Heart right ventricle (tissue), 16 donors: ENCODE data around the gene SZRD1. TPM values are rescaled to one million over a fixed set of nuclear protein-coding genes. Genes with fewer than 3 reads are reported as not detected.

Source experiments
- ATAC-seq, 8 donors: fragments of 200-7000 bp; cut with Tn5 transposase; one replicate each; pipeline ENCODE4 v1.9.1; 2020; ENCODE audit warnings: mild to moderate bottlenecking in 8 of 8, moderate library complexity in 8 of 8, moderate number of reproducible peaks in 1 of 8
- DNase-seq, 2 donors: peaks; one replicate each; pipeline ENCODE4 v3.0.0-alpha.2; 2020
- H3K27ac ChIP-seq, 10 donors: fragments of 200-600 bp; sonication (generic) in 2 of 10; one replicate each; pipeline versions ENCODE4 v1.5.0 to v1.8.0; 2020 to 2022; ENCODE audit warnings: mild to moderate bottlenecking in 3 of 10
- H3K27me3 ChIP-seq, 7 donors: fragments of 200-600 bp; one replicate each; pipeline ENCODE4 v1.8.0; 2021 to 2022; ENCODE audit warnings: mild to moderate bottlenecking in 2 of 7
- H3K36me3 ChIP-seq, 9 donors: fragments of 200-600 bp; sonication (generic) in 1 of 9; one replicate each; pipeline versions ENCODE4 v1.5.0 to v1.8.0; 2020 to 2022; ENCODE audit warnings: mild to moderate bottlenecking in 2 of 9
- H3K4me1 ChIP-seq, 9 donors: fragments of 200-600 bp; sonication (generic) in 1 of 9; one replicate each; pipeline versions ENCODE4 v1.5.0 to v1.8.0; 2020 to 2022; ENCODE audit warnings: mild to moderate bottlenecking in 4 of 9
- H3K4me3 ChIP-seq, 10 donors: fragments of 200-600 bp; sonication (generic) in 2 of 10; one replicate each; pipeline versions ENCODE4 v1.5.0 to v1.8.0; 2020 to 2022; ENCODE audit warnings: mild to moderate bottlenecking in 7 of 10, moderate library complexity in 2 of 10
- H3K9me3 ChIP-seq, 11 donors: fragments of 200-600 bp in 10 of 11; sonication (generic) in 2 of 11; one replicate each; pipeline versions ENCODE4 v1.5.0 to v1.8.0; 2013 to 2022; ENCODE audit warnings: mild to moderate bottlenecking in 2 of 11, control low read depth in 1 of 11, moderate library complexity in 1 of 11
- WGBS, 2 donors: extraction: QIAGEN DNeasy Blood & Tissue Kit; methylation state at CpG; one replicate each; pipeline ENCODE4 v1.1.7; 2013; ENCODE audit warnings: inconsistent platforms in 1 of 2; 5-methylcytosine and 5-hydroxymethylcytosine counted together
- intact Hi-C, 10 donors: fragments of 100-400 bp; cut with DNase I; formaldehyde crosslinking; loops; one replicate each; pipeline versions ENCODE4 v1.11.1 to v1.14.2; 2022
- polyA plus RNA-seq, 2 donors: library from polyadenylated mRNA; stranded (reverse); fragments of 200-250 nt; gene quantifications; one replicate each; pipeline ENCODE4 v1.2.3, GENCODE V29; 2013
- total RNA-seq, 10 donors: library from RNA; stranded (reverse); fragmentation: NEBNext Ultra II Directional in 3 of 10; extraction: Animal tissue kit (Norgen Biotek cat#: 25700) in 3 of 10; gene quantifications; one replicate each; pipeline versions ENCODE4 v1.2.1 to v1.2.4, GENCODE V29; 2021 to 2023
- TF ChIP-seq, protein P1 (sequence below), 9 donors: fragments of 200-600 bp; sonication (generic) in 2 of 9; IDR thresholded peaks; one replicate each; pipeline versions ENCODE4 v1.5.0 to v1.8.0; 2021 to 2022; ENCODE audit warnings: antibody characterized with exemption in 9 of 9, mild to moderate bottlenecking in 5 of 9, moderate library complexity in 1 of 9
- donor health status: Arrhythmogenic right ventricular cardiomyopathy.
- donor health status: ischemic (EF 13 %, LVEDD 7.1; RV severe dilation, severe dysfunction).
- donor health status: healthy with polysubstance abuse.
- donor health status: DM: no; HTN: yes; CAD: no.
- donor health status: DM: no; HTN: no; CAD: no.
- donor health status: ischemic (EF 25% LVEDD 6.9; RV normal size, moderate dysfunction).
- donor health status: ischemic (EF 25% LVEDD 5.7; RV mildly dilated, moderate dysfunction).
- donor health status: healthy.
- donor health status: DM: yes; HTN: yes; CAD: no.
- donor health status: Ischemic cardiomyopathy.
- donor health status: ischemic (EF 35%, LVEDD 5.7; RV mildly dilated, moderate dysfunction).
- donor health status: nonischemic (EF 11% LVEDD 7.7; RV severe dilation, severe dysfunction).
- donor health status: DM: yes; HTN: yes; CAD: no.
- donor health status: PGD.
- donor health status: ischemic (EF 29% LVEDD 5.4; RV normal size, mild dysfunction).
- donor health status: nonischemic (EF 23%, LVEDD 6.1; RV moderate dilation, normal function).

SZRD1 gene
- total and polyA plus RNA-seq, 12 donors: 37.8 to 131 (median 102) TPM

DNA sequence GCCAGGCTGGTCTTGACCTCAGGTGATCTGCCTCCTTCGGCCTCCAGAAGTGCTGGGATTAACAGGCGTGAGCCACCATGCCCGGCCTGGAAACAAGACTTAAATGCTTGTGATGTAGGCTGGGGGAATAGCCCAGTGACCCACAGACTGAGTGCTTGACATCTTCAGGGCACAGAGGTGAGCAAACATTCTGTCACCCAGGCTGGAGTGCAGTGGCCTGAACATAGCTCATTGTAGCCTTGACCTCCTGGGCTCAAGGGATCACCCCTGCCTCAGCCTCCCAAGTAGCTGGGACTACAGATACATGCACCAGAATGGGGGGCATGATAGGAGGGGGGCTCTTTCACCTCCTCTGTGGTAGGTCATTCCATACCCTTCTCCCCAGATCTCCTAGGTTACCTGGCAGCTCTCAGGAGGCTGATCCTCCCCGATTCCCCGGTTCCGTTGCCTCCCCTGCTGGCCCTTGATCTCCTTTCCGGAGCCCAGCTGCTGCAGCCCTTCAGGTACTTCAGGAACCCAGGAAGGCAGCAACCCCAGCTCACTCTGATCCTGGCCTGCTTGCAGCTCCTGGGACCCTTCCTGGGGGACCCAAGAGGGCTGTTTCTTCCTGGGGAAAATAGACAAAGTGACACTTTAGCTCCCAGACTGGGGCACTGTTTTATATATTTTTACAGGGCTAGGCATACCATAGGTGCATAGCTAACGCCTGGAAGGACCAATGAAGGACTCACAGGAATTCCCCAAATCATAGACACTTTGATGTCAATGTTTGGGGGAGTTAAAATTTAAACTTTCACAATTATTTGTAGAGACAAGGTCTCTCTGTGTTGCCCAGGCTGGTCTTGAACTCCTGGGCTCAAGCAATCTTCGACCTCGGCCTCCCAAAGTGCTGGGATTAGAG lies 58.3 kb downstream of the SZRD1 start:
- TF ChIP-seq, protein P1, sequence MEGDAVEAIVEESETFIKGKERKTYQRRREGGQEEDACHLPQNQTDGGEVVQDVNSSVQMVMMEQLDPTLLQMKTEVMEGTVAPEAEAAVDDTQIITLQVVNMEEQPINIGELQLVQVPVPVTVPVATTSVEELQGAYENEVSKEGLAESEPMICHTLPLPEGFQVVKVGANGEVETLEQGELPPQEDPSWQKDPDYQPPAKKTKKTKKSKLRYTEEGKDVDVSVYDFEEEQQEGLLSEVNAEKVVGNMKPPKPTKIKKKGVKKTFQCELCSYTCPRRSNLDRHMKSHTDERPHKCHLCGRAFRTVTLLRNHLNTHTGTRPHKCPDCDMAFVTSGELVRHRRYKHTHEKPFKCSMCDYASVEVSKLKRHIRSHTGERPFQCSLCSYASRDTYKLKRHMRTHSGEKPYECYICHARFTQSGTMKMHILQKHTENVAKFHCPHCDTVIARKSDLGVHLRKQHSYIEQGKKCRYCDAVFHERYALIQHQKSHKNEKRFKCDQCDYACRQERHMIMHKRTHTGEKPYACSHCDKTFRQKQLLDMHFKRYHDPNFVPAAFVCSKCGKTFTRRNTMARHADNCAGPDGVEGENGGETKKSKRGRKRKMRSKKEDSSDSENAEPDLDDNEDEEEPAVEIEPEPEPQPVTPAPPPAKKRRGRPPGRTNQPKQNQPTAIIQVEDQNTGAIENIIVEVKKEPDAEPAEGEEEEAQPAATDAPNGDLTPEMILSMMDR (IDR thresholded peaks at IDR 0.05): no peak
- Histone ChIP-seq H3K4me1 (peaks cover 0 to 3% (median 0%) of the 10 kb centered on the region in 9 donors), H3K27me3 (peaks cover 0 to 5% (median 0%) of the 10 kb centered on the region in 7 donors), H3K36me3 (no peaks in the 10 kb centered on the region), H3K4me3 (no peak overlapping the region), H3K9me3 (no peaks in the 10 kb centered on the region), H3K27ac (no peak overlapping the region)
- intact Hi-C loops: no loop called here
- no peak for DNase-seq
- ATAC-seq: no peak
- WGBS, 2 donors: 91 to 93% methylated on average over 10 of the region's 10 CpGs

- no peaks in the 10 kb centered on the region for H3K9me3 ChIP-seq
- H3K36me3 ChIP-seq: no peaks in the 10 kb centered on the region
- no peaks in the 10 kb centered on the region for H3K27me3 ChIP-seq
- 81 to 86% methylated on average over 3 of the region's 3 CpGs for WGBS, 2 donors
- TF ChIP-seq, protein P1 (IDR thresholded peaks at IDR 0.05): no peak
- no peak overlapping the region for H3K27ac ChIP-seq
- no peak overlapping the region for H3K4me3 ChIP-seq
- intact Hi-C loops: loop anchor here in 1 of 10 donors (10.0 kb wide), 1 partner anchor 46 kb away; no protein-coding TSS in a partner anchor
- DNase-seq: no peak
- ATAC-seq: no peak
- peaks cover 0 to 11% (median 0%) of the 10 kb centered on the region in 9 donors for H3K4me1 ChIP-seq
Measured at GRCh38 chr1:16430606-16431005, 63.6 kb downstream of the SZRD1 start.

DNA sequence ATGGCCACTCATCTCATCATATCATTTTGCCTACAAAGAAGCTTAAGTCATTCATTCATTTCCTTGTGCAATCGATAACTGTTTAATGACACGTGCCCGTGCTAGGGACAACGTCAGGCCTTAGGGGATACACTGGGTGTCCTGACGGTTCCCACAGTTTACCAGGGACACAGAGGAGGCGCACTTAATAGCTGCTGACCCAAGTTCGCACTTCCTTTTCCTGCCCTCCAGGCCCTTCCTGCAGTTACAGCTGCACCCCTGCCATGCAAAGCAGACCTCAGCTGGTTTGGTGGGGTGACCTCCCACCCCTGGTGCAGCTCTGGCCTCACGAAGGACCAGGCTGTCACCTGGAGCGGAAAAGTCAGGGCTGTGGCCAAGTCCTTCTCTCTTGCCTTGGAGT lies 66.0 kb downstream of the SZRD1 start:
- no peaks in the 10 kb centered on the region for H3K36me3 ChIP-seq
- TF ChIP-seq, protein P1 (IDR thresholded peaks at IDR 0.05): no peak
- peak overlapping the region in 4 of 10 donors; percentile 3 to 58 (median 34) for H3K27ac ChIP-seq
- intact Hi-C loops: loop anchor here in 1 of 10 donors (10.0 kb wide), 1 partner anchor 48 kb away; no protein-coding TSS in a partner anchor
- ATAC-seq (peak in 7 of 8 donors; percentile 29 to 88 (median 47)), DNase-seq (no peak)
- no peak overlapping the region for H3K4me3 ChIP-seq
- no peaks in the 10 kb centered on the region for H3K27me3 ChIP-seq
- H3K4me1 ChIP-seq: peaks cover 0 to 11% (median 0%) of the 10 kb centered on the region in 9 donors
- 53 to 66% methylated on average over 9 of the region's 9 CpGs for WGBS, 2 donors
- no peaks in the 10 kb centered on the region for H3K9me3 ChIP-seq

GRCh38 chr1:16434007-16434406 lies 67.0 kb downstream of the SZRD1 start:
- WGBS, 2 donors: 98% methylated on average over 4 of the region's 4 CpGs
- Histone ChIP-seq H3K4me1 (peaks cover 0 to 16% (median 0%) of the 10 kb centered on the region in 9 donors), H3K27ac (peak overlapping the region in 2 of 10 donors; percentile 29 to 44), H3K36me3 (no peaks in the 10 kb centered on the region), H3K27me3 (no peaks in the 10 kb centered on the region), H3K4me3 (no peak overlapping the region), H3K9me3 (no peaks in the 10 kb centered on the region)
- DNase-seq: no peak
- intact Hi-C loops: loop anchor here in 1 of 10 donors (10.0 kb wide), 1 partner anchor 49 kb away; no protein-coding TSS in a partner anchor
- ATAC-seq: no peak
- TF ChIP-seq, protein P1 (IDR thresholded peaks at IDR 0.05): no peak
